Stromal cell of bone marrow (primary cell): ENCODE results near the gene SHANK3.

Experiments used
- DNase-seq: peaks from one replicate; pipeline ENCODE4 v3.0.0-alpha.2; 2012; ENCODE audit warnings: low read depth

The SHANK3 gene

GRCh38 chr22:50713571-50714056, 41.0 kb downstream of the SHANK3 start:
- no peak for DNase-seq

GRCh38 chr22:50714150-50714549, 41.5 kb downstream of the SHANK3 start:
- no peak for DNase-seq

GRCh38 chr22:50714631-50715179, 42.1 kb downstream of the SHANK3 start:
- no peak for DNase-seq

GRCh38 chr22:50715250-50715649, 42.6 kb downstream of the SHANK3 start:
- DNase-seq, result no peak

- no peak for DNase-seq
Measured at GRCh38 chr22:50715776-50716175, 43.2 kb downstream of the SHANK3 start.

- no peak for DNase-seq
Measured at GRCh38 chr22:50716290-50717024, 43.8 kb downstream of the SHANK3 start.

GRCh38 chr22:50717709-50718351, 45.2 kb downstream of the SHANK3 start:
- DNase-seq, result no peak

- DNase-seq, result no peak
Measured at GRCh38 chr22:50718352-50718709, 45.7 kb downstream of the SHANK3 start.

GRCh38 chr22:50719814-50720300, 47.2 kb downstream of the SHANK3 start:
- DNase-seq, result no peak

GRCh38 chr22:50720301-50721256, 48.0 kb downstream of the SHANK3 start:
- no peak for DNase-seq

GRCh38 chr22:50721257-50721844, 48.7 kb downstream of the SHANK3 start:
- no peak for DNase-seq

GRCh38 chr22:50722048-50722701, 49.6 kb downstream of the SHANK3 start:
- no peak for DNase-seq
